Measurements from ENCODE around the gene CACNA2D3. TPM values are rescaled to one million over a fixed set of nuclear protein-coding genes. Genes with fewer than 3 reads are reported as not detected.

CACNA2D3 gene
- total RNA-seq, 1 experiment from 2014 or later = 0.59 TPM

- Histone ChIP-seq H2AFZ (no peak overlapping the region), H3K27ac (no peak overlapping the region), H3K27me3 (ENCODE audit: insufficient read depth, low read depth) (peaks cover 13% of the 10 kb centered on the region; the same call in 1 of the 2 replicates), H3K36me3 (ENCODE audit: low read depth) (no peaks in the 10 kb centered on the region), H3K4me2 (no peak overlapping the region), H4K20me1 (ENCODE audit: insufficient read depth) (no peaks in the 10 kb centered on the region), H3K9me2 (ENCODE audit: insufficient read depth) (no peaks in the 10 kb centered on the region), H3K79me2 (ENCODE audit: low read depth) (no peaks in the 10 kb centered on the region), H3K9me3 (ENCODE audit: insufficient read depth, low read depth) (no peaks in the 10 kb centered on the region), H3F3A (ENCODE audit: insufficient read depth, low read depth) (no peaks in the 10 kb centered on the region), H3K4me1 (replicated peaks; ENCODE audit: insufficient read depth) (no peaks in the 10 kb centered on the region), H3K4me3 (no peak overlapping the region)
- no peak for DNase-seq
- ChIA-PET POLR2A (ENCODE audit: unreplicated experiment) (no interaction called here), CTCF (no interaction called here)
- intact Hi-C loops (cut with micrococcal nuclease; ENCODE audit: unreplicated experiment) = no loop called here
- BruUV-seq (replicated peaks) = no TSS peak
- TF ChIP-seq CTCF (conservative IDR thresholded peaks at IDR 0.05) (no peak), EZH2 (IDR thresholded peaks at IDR 0.05; ENCODE audit: low read depth) (no peak)
Observed at GRCh38 chr3:54159917-54160316, 37.6 kb downstream of the CACNA2D3 start.

GRCh38 chr3:54163441-54163840 is 41.1 kb downstream of the CACNA2D3 start:
- no peaks in the 10 kb centered on the region for H3K79me2 ChIP-seq (ENCODE audit: low read depth)
- no peaks in the 10 kb centered on the region for H3K9me2 ChIP-seq (ENCODE audit: insufficient read depth)
- no peak overlapping the region for H3K4me2 ChIP-seq
- no peak overlapping the region for H3K4me3 ChIP-seq
- H3K9me3 ChIP-seq (ENCODE audit: insufficient read depth, low read depth) = no peaks in the 10 kb centered on the region
- no peak for DNase-seq
- no peaks in the 10 kb centered on the region for H3F3A ChIP-seq (ENCODE audit: insufficient read depth, low read depth)
- peaks cover 10% of the 10 kb centered on the region; the same call in 1 of the 2 replicates for H3K27me3 ChIP-seq (ENCODE audit: insufficient read depth, low read depth)
- no peak overlapping the region for H2AFZ ChIP-seq
- BruUV-seq (replicated peaks) = no TSS peak
- H3K36me3 ChIP-seq (ENCODE audit: low read depth) = no peaks in the 10 kb centered on the region
- no peaks in the 10 kb centered on the region for H3K4me1 ChIP-seq (replicated peaks; ENCODE audit: insufficient read depth)
- H3K27ac ChIP-seq = no peak overlapping the region
- intact Hi-C loops (cut with micrococcal nuclease; ENCODE audit: unreplicated experiment) = no loop called here
- CTCF ChIA-PET = no interaction called here
- TF ChIP-seq CTCF (conservative IDR thresholded peaks at IDR 0.05) = no peak
- no peak for TF ChIP-seq EZH2 (IDR thresholded peaks at IDR 0.05; ENCODE audit: low read depth)
- POLR2A ChIA-PET (ENCODE audit: unreplicated experiment) = no interaction called here
- no peaks in the 10 kb centered on the region for H4K20me1 ChIP-seq (ENCODE audit: insufficient read depth)

GRCh38 chr3:54164192-54164975 is 42.0 kb downstream of the CACNA2D3 start:
- DNase-seq = no peak
- Histone ChIP-seq H3K27ac (no peak overlapping the region), H3K4me3 (no peak overlapping the region), H2AFZ (no peak overlapping the region), H3K9me2 (ENCODE audit: insufficient read depth) (no peaks in the 10 kb centered on the region), H3K4me1 (replicated peaks; ENCODE audit: insufficient read depth) (no peaks in the 10 kb centered on the region), H3K9me3 (ENCODE audit: insufficient read depth, low read depth) (no peaks in the 10 kb centered on the region), H3K79me2 (ENCODE audit: low read depth) (no peaks in the 10 kb centered on the region), H3K4me2 (no peak overlapping the region), H3K27me3 (ENCODE audit: insufficient read depth, low read depth) (peaks cover 10% of the 10 kb centered on the region; the same call in 1 of the 2 replicates), H3K36me3 (ENCODE audit: low read depth) (no peaks in the 10 kb centered on the region), H3F3A (ENCODE audit: insufficient read depth, low read depth) (no peaks in the 10 kb centered on the region), H4K20me1 (ENCODE audit: insufficient read depth) (no peaks in the 10 kb centered on the region)
- ChIA-PET POLR2A (ENCODE audit: unreplicated experiment) (interaction anchor here (0.7 kb wide), 1 partner anchor 17 kb away, joined by 4 read pairs; no protein-coding TSS in a partner anchor), CTCF (no interaction called here)
- TF ChIP-seq CTCF (conservative IDR thresholded peaks at IDR 0.05) (no peak), EZH2 (IDR thresholded peaks at IDR 0.05; ENCODE audit: low read depth) (no peak)
- intact Hi-C loops (cut with micrococcal nuclease; ENCODE audit: unreplicated experiment) = no loop called here
- no TSS peak for BruUV-seq (replicated peaks)

Measured in PC-9 (cell line).